ENCODE measurements around the gene ZNF630.
"Not testable (repeated sequence)": the region's sequence is repeated elsewhere in the genome, so short reads cannot be mapped to it uniquely, and the experiment has no call there.

ZNF630 gene

GRCh38 chrX:48071986-48072605, 656 bp upstream of the ZNF630 start:
- no CpG with 5 or more reads among the region's 9 CpGs for WGBS (ENCODE audit: insufficient coverage, insufficient read length)
- no peak for DNase-seq (ENCODE audit: low read depth, low spot score)
- Histone ChIP-seq H3K9me3 (ENCODE audit: control insufficient read depth, insufficient read depth, low read length) (no peaks in the 10 kb centered on the region), H3K4me1 (ENCODE audit: control insufficient read depth, insufficient read depth, low read length) (no peaks in the 10 kb centered on the region), H3K4me3 (ENCODE audit: low read length) (no peak overlapping the region), H3K36me3 (ENCODE audit: control insufficient read depth, insufficient read depth, low read length) (no peaks in the 10 kb centered on the region), H3K27ac (ENCODE audit: low read length) (no peak overlapping the region), H3K27me3 (ENCODE audit: control insufficient read depth, insufficient read depth, low read length) (no peaks in the 10 kb centered on the region)

- no peak for DNase-seq (ENCODE audit: low read depth, low spot score)
- Histone ChIP-seq H3K27me3 (ENCODE audit: control insufficient read depth, insufficient read depth, low read length) (no peaks in the 10 kb centered on the region), H3K4me1 (ENCODE audit: control insufficient read depth, insufficient read depth, low read length) (no peaks in the 10 kb centered on the region), H3K36me3 (ENCODE audit: control insufficient read depth, insufficient read depth, low read length) (no peaks in the 10 kb centered on the region), H3K4me3 (ENCODE audit: low read length) (no peak overlapping the region), H3K27ac (ENCODE audit: low read length) (no peak overlapping the region), H3K9me3 (ENCODE audit: control insufficient read depth, insufficient read depth, low read length) (no peaks in the 10 kb centered on the region)
- WGBS (ENCODE audit: insufficient coverage, insufficient read length): no CpG with 5 or more reads among the region's 3 CpGs
Observed at GRCh38 chrX:48068096-48068887, 3.1 kb downstream of the ZNF630 start.

- Histone ChIP-seq H3K9me3 (ENCODE audit: control insufficient read depth, insufficient read depth, low read length) (no peaks in the 10 kb centered on the region), H3K4me1 (ENCODE audit: control insufficient read depth, insufficient read depth, low read length) (no peaks in the 10 kb centered on the region), H3K27ac (ENCODE audit: low read length) (no peak overlapping the region), H3K36me3 (ENCODE audit: control insufficient read depth, insufficient read depth, low read length) (no peaks in the 10 kb centered on the region), H3K4me3 (ENCODE audit: low read length) (no peak overlapping the region), H3K27me3 (ENCODE audit: control insufficient read depth, insufficient read depth, low read length) (no peaks in the 10 kb centered on the region)
- DNase-seq (ENCODE audit: low read depth, low spot score): no peak
- WGBS (ENCODE audit: insufficient coverage, insufficient read length): no CpG with 5 or more reads among the region's 4 CpGs
Observed at GRCh38 chrX:48064261-48064660, 7.2 kb downstream of the ZNF630 start.

GRCh38 chrX:48059296-48059639, 12.2 kb downstream of the ZNF630 start:
- Histone ChIP-seq H3K4me3 (ENCODE audit: low read length) (no peak overlapping the region), H3K9me3 (ENCODE audit: control insufficient read depth, insufficient read depth, low read length) (no peaks in the 10 kb centered on the region), H3K27ac (ENCODE audit: low read length) (no peak overlapping the region), H3K4me1 (ENCODE audit: control insufficient read depth, insufficient read depth, low read length) (no peaks in the 10 kb centered on the region), H3K36me3 (ENCODE audit: control insufficient read depth, insufficient read depth, low read length) (no peaks in the 10 kb centered on the region), H3K27me3 (ENCODE audit: control insufficient read depth, insufficient read depth, low read length) (no peaks in the 10 kb centered on the region)
- WGBS (ENCODE audit: insufficient coverage, insufficient read length): no CpG with 5 or more reads among the region's 1 CpG
- no peak for DNase-seq (ENCODE audit: low read depth, low spot score)

- no CpG with 5 or more reads among the region's 2 CpGs for WGBS (ENCODE audit: insufficient coverage, insufficient read length)
- no peak overlapping the region for H3K27ac ChIP-seq (ENCODE audit: low read length)
- DNase-seq (ENCODE audit: low read depth, low spot score): no peak
- H3K36me3 ChIP-seq (ENCODE audit: control insufficient read depth, insufficient read depth, low read length): no peaks in the 10 kb centered on the region
- no peaks in the 10 kb centered on the region for H3K9me3 ChIP-seq (ENCODE audit: control insufficient read depth, insufficient read depth, low read length)
- H3K4me3 ChIP-seq (ENCODE audit: low read length): no peak overlapping the region
- H3K4me1 ChIP-seq (ENCODE audit: control insufficient read depth, insufficient read depth, low read length): no peaks in the 10 kb centered on the region
- no peaks in the 10 kb centered on the region for H3K27me3 ChIP-seq (ENCODE audit: control insufficient read depth, insufficient read depth, low read length)
Observed at GRCh38 chrX:48058621-48059295, 12.7 kb downstream of the ZNF630 start.

- no peak for DNase-seq (ENCODE audit: low read depth, low spot score)
Observed at GRCh38 chrX:48046846-48047245, 24.6 kb downstream of the ZNF630 start.

GRCh38 chrX:48045410-48046311, 25.8 kb downstream of the ZNF630 start:
- Histone ChIP-seq H3K27me3 (ENCODE audit: control insufficient read depth, insufficient read depth, low read length) (no peaks in the 10 kb centered on the region), H3K4me1 (ENCODE audit: control insufficient read depth, insufficient read depth, low read length) (no peaks in the 10 kb centered on the region), H3K27ac (ENCODE audit: low read length) (no peak overlapping the region), H3K9me3 (ENCODE audit: control insufficient read depth, insufficient read depth, low read length) (no peaks in the 10 kb centered on the region), H3K36me3 (ENCODE audit: control insufficient read depth, insufficient read depth, low read length) (no peaks in the 10 kb centered on the region), H3K4me3 (ENCODE audit: low read length) (no peak overlapping the region)
- no peak for DNase-seq (ENCODE audit: low read depth, low spot score)
- no CpG with 5 or more reads among the region's 8 CpGs for WGBS (ENCODE audit: insufficient coverage, insufficient read length)

More at GRCh38 chrX:48046846-48047245, 24.6 kb downstream of the ZNF630 start:
- no peaks in the 10 kb centered on the region for H3K27me3 ChIP-seq (ENCODE audit: control insufficient read depth, insufficient read depth, low read length)
- no peak overlapping the region for H3K4me3 ChIP-seq (ENCODE audit: low read length)
- no peaks in the 10 kb centered on the region for H3K9me3 ChIP-seq (ENCODE audit: control insufficient read depth, insufficient read depth, low read length)
- H3K27ac ChIP-seq (ENCODE audit: low read length): no peak overlapping the region
- no peaks in the 10 kb centered on the region for H3K36me3 ChIP-seq (ENCODE audit: control insufficient read depth, insufficient read depth, low read length)
- H3K4me1 ChIP-seq (ENCODE audit: control insufficient read depth, insufficient read depth, low read length): no peaks in the 10 kb centered on the region
- no CpG with 5 or more reads among the region's 5 CpGs for WGBS (ENCODE audit: insufficient coverage, insufficient read length)

GRCh38 chrX:48043056-48043455, 28.4 kb downstream of the ZNF630 start:
- no CpG with 5 or more reads among the region's 4 CpGs for WGBS (ENCODE audit: insufficient coverage, insufficient read length)
- H3K36me3 ChIP-seq (ENCODE audit: control insufficient read depth, insufficient read depth, low read length): no peaks in the 10 kb centered on the region
- DNase-seq (ENCODE audit: low read depth, low spot score): no peak
- no peaks in the 10 kb centered on the region for H3K27me3 ChIP-seq (ENCODE audit: control insufficient read depth, insufficient read depth, low read length)
- H3K4me1 ChIP-seq (ENCODE audit: control insufficient read depth, insufficient read depth, low read length): no peaks in the 10 kb centered on the region
- H3K27ac ChIP-seq (ENCODE audit: low read length): no peak overlapping the region
- no peak overlapping the region for H3K4me3 ChIP-seq (ENCODE audit: low read length)
- H3K9me3 ChIP-seq (ENCODE audit: control insufficient read depth, insufficient read depth, low read length): no peaks in the 10 kb centered on the region

- Histone ChIP-seq H3K4me1 (ENCODE audit: control insufficient read depth, insufficient read depth, low read length) (no peaks in the 10 kb centered on the region), H3K27ac (ENCODE audit: low read length) (no peak overlapping the region), H3K27me3 (ENCODE audit: control insufficient read depth, insufficient read depth, low read length) (no peaks in the 10 kb centered on the region), H3K36me3 (ENCODE audit: control insufficient read depth, insufficient read depth, low read length) (no peaks in the 10 kb centered on the region), H3K9me3 (ENCODE audit: control insufficient read depth, insufficient read depth, low read length) (no peaks in the 10 kb centered on the region), H3K4me3 (ENCODE audit: low read length) (no peak overlapping the region)
- no peak for DNase-seq (ENCODE audit: low read depth, low spot score)
- no CpG with 5 or more reads among the region's 4 CpGs for WGBS (ENCODE audit: insufficient coverage, insufficient read length)
Observed at GRCh38 chrX:48035891-48036290, 35.5 kb downstream of the ZNF630 start.

GRCh38 chrX:48030641-48031173, 40.7 kb downstream of the ZNF630 start:
- no CpG with 5 or more reads among the region's 10 CpGs for WGBS (ENCODE audit: insufficient coverage, insufficient read length)
- H3K27ac ChIP-seq (ENCODE audit: low read length); H3K27me3 ChIP-seq (ENCODE audit: control insufficient read depth, insufficient read depth, low read length); DNase-seq (ENCODE audit: low read depth, low spot score); H3K4me3 ChIP-seq (ENCODE audit: low read length); H3K4me1 ChIP-seq (ENCODE audit: control insufficient read depth, insufficient read depth, low read length); H3K36me3 ChIP-seq (ENCODE audit: control insufficient read depth, insufficient read depth, low read length); H3K9me3 ChIP-seq (ENCODE audit: control insufficient read depth, insufficient read depth, low read length): not testable (repeated sequence)

Data from iPS DF 6.9 (cell line).